Esophagus squamous epithelium (tissue), 5 donors: ENCODE results near the gene ZNF783. TPM values are rescaled to one million over a fixed set of nuclear protein-coding genes. Genes with fewer than 3 reads are reported as not detected.

ENCODE experiments used
- DNase-seq: peaks from one replicate; lab custom pipeline; 2025; lab: John Stamatoyannopoulos, UW
- H3K27ac ChIP-seq, 4 donors: fragments of 200-600 bp; sonication (generic); one replicate each; pipeline ENCODE4 v1.5.1; 2016 to 2019; ENCODE audit warnings: mild to moderate bottlenecking in 1 of 4
- H3K27me3 ChIP-seq, 4 donors: fragments of 200-600 bp; sonication (generic); 1 replicate in 3 of 4; 2 replicates in 1 of 4; pipeline versions ENCODE4 v1.5.1 to v1.6.0; 2017 to 2021; ENCODE audit warnings: antibody characterized with exemption in 1 of 4
- H3K36me3 ChIP-seq, 3 donors: fragments of 200-600 bp; sonication (generic); one replicate each; pipeline ENCODE4 v1.5.1; 2016 to 2019
- H3K4me1 ChIP-seq, 3 donors: fragments of 200-600 bp; sonication (generic); one replicate each; pipeline ENCODE4 v1.5.1; 2017 to 2019
- H3K4me3 ChIP-seq, 4 donors: fragments of 200-600 bp; sonication (generic); 1 replicate in 3 of 4; 2 replicates in 1 of 4; pipeline ENCODE4 v1.5.1; 2016 to 2019; ENCODE audit warnings: mild to moderate bottlenecking in 2 of 4, moderate library complexity in 1 of 4
- H3K9me3 ChIP-seq, 3 donors: fragments of 200-600 bp; sonication (generic); one replicate each; pipeline ENCODE4 v1.5.1; 2016 to 2019
- POLR2A ChIP-seq, 4 donors: fragments of 450-650 bp; IDR thresholded peaks; one replicate each; pipeline ENCODE4 v1.6.1; 2017; ENCODE audit warnings: antibody characterized with exemption in 4 of 4, mild to moderate bottlenecking in 4 of 4, moderate library complexity in 3 of 4
- WGBS, 2 donors: methylation state at CpG; one replicate each; pipeline ENCODE4 v1.1.5; 2018; 5-methylcytosine and 5-hydroxymethylcytosine counted together
- intact Hi-C: fragments of 100-400 bp; cut with DNase I; formaldehyde crosslinking; loops from one replicate; pipeline ENCODE4 v1.15.0; 2022
- total RNA-seq, 4 donors: library from RNA; depleted of rRNA; stranded (reverse); fragments of >200 nt; gene quantifications; one replicate each; pipeline ENCODE4 v1.1.0, GENCODE V29; 2016
- TF ChIP-seq, protein P1 (sequence below), 6 experiments: fragments of 450-650 bp in 4 of 6; fragments of 200-600 bp in 2 of 6; sonication (generic) in 2 of 6; IDR thresholded peaks; one replicate each; pipeline ENCODE4 v1.5.1; 2016 to 2019; ENCODE audit warnings: antibody characterized with exemption in 6 of 6, mild to moderate bottlenecking in 4 of 6, moderate library complexity in 4 of 6
- donor health status: DM: yes; HTN: yes; CAD: no.

ZNF783 gene
- total RNA-seq = 10 to 100 TPM in 1 of 4 donors, 1 to 10 TPM in 3; 3.1 to 15.6 (median 4.8) TPM

DNA sequence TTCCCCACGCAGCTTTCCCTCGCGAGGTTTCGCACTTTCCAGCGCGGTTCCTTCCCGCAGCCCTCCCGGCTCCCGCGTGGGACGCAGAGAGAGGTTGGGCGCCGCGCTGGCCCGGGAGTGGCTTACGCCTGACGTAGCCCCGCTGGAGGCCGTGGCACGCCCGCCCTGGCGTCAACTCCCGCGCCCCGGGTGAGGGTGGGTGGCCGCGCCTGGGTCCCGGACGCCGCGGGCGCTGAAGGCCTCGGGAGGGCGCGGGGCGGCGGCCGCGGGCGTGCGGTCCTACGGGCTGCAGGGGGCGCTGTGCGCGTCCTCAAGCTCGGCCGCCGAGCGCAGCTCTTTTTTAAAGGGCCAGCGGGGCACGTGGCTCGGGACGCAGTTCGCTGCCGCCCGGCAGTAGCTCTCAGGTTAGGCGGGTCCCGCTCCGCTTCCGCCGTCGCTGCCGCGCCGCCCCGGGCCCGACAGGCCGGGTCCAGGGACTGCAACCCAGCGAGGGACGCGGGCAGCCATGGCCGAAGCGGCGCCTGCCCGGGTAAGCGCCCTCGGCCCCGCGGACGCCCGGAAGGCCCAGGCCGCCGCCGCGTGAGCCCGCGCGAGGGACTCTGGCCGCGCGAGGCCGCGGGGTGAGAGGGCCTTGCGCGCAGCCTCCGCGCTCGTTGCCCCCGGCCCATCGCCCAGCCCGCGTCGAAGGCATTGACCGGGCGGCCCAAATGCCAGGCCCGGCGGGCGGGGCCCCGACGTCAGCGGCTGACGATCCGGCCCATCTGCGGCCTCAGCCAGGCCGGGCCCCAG is at the start of gene ZNF783:
Gene ZNF783 (plus strand): TSS at position 368 of the 789 bp plus-strand sequence. CDS start 138 bp downstream, at position 506.
- Histone ChIP-seq H3K4me3 (peak within 1 kb of the TSS; percentile 56 to 86 (median 63)), H3K27ac (peak within 1 kb of the TSS; percentile 86 to 97 (median 94)), H3K27me3 (no peaks in the 10 kb centered on the region), H3K4me1 (peaks cover 0 to 40% (median 11%) of the 10 kb centered on the region in 3 donors), H3K9me3 (no peaks in the 10 kb centered on the region), H3K36me3 (peaks cover 0 to 30% (median 8%) of the 10 kb centered on the region in 3 donors)
- intact Hi-C loops = no loop called here
- peak in 1 of 4 donors; percentile 31 for TF ChIP-seq POLR2A (IDR thresholded peaks at IDR 0.05)
- TF ChIP-seq, protein P1, sequence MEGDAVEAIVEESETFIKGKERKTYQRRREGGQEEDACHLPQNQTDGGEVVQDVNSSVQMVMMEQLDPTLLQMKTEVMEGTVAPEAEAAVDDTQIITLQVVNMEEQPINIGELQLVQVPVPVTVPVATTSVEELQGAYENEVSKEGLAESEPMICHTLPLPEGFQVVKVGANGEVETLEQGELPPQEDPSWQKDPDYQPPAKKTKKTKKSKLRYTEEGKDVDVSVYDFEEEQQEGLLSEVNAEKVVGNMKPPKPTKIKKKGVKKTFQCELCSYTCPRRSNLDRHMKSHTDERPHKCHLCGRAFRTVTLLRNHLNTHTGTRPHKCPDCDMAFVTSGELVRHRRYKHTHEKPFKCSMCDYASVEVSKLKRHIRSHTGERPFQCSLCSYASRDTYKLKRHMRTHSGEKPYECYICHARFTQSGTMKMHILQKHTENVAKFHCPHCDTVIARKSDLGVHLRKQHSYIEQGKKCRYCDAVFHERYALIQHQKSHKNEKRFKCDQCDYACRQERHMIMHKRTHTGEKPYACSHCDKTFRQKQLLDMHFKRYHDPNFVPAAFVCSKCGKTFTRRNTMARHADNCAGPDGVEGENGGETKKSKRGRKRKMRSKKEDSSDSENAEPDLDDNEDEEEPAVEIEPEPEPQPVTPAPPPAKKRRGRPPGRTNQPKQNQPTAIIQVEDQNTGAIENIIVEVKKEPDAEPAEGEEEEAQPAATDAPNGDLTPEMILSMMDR (IDR thresholded peaks at IDR 0.05) = peak; percentile 51 to 96 (median 92)
- WGBS, 2 donors = 0% methylated on average over 1 to 39 of the region's 115 CpGs
- DNase-seq = no peak

DNA sequence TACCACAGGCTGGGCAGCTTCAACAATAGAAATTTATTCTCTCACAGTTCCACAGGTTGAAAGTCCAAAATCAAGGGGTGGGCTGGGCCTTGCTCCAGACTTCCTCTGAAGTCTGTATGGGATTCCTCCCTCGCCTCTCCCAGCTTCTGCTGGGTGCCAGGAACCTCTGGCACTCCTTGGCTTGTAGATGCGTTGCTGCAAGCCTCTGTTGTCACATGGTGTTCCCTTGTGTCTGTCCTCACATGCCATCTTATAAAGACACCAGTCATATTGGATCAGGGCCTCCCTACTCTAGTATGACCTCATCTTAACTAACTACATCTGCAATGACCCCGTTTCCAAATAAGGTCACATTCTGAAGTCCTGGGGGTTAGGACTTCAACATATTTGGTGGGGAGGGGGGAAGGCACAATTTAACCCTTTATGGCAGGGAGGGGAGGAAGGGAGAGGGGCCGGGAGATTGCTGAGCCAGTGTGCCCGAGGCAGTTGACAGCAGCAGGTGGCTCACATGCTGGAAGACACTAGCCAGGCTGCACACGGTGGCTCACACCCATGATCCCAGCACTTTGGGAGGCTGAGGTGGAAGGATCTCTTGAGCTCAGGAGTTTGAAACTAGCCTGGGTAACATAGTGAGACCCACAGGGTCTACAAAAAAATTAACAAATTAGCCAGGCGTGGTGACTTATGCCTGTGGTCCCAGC is 47.8 kb upstream of the ZNF783 start:
- Histone ChIP-seq H3K27me3 (no peaks in the 10 kb centered on the region), H3K4me3 (no peak overlapping the region), H3K27ac (no peak overlapping the region), H3K4me1 (peaks cover 0 to 3% (median 0%) of the 10 kb centered on the region in 3 donors), H3K36me3 (peaks cover 26 to 100% (median 62%) of the 10 kb centered on the region in 3 donors), H3K9me3 (no peaks in the 10 kb centered on the region)
- DNase-seq = no peak
- intact Hi-C loops = no loop called here
- WGBS, 2 donors = 60 to 68% methylated on average over 6 of the region's 7 CpGs
- TF ChIP-seq POLR2A (IDR thresholded peaks at IDR 0.05) = no peak
- TF ChIP-seq, protein P1 (IDR thresholded peaks at IDR 0.05) = no peak

DNA sequence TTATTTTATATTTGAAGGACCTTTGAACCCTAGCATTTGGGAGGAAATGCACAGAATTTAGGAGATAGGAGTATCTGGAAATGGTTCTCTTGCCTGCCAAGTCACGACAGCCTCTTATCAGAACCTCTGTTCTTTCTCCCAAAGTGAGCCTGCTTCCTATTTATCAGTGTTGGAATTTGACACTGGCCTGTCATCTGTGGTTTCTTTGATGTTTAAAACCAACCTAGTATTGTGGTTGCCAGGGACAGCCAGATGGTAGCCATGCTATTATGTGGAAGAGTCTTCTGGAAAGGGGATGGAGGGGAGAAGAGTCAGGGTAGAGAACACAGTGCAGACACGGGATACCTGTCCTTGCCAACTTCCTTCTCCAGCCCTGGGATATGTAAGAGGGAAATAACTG is 45.6 kb upstream of the ZNF783 start:
- no peak for DNase-seq
- no peaks in the 10 kb centered on the region for H3K4me1 ChIP-seq
- no peak overlapping the region for H3K4me3 ChIP-seq
- intact Hi-C loops = no loop called here
- H3K27me3 ChIP-seq = no peaks in the 10 kb centered on the region
- H3K36me3 ChIP-seq = peaks cover 21 to 100% (median 64%) of the 10 kb centered on the region in 3 donors
- no peak overlapping the region for H3K27ac ChIP-seq
- WGBS, 2 donors = 83 to 92% methylated on average over 2 of the region's 2 CpGs
- no peaks in the 10 kb centered on the region for H3K9me3 ChIP-seq
- TF ChIP-seq, protein P1 (IDR thresholded peaks at IDR 0.05) = no peak
- no peak for TF ChIP-seq POLR2A (IDR thresholded peaks at IDR 0.05)

DNA sequence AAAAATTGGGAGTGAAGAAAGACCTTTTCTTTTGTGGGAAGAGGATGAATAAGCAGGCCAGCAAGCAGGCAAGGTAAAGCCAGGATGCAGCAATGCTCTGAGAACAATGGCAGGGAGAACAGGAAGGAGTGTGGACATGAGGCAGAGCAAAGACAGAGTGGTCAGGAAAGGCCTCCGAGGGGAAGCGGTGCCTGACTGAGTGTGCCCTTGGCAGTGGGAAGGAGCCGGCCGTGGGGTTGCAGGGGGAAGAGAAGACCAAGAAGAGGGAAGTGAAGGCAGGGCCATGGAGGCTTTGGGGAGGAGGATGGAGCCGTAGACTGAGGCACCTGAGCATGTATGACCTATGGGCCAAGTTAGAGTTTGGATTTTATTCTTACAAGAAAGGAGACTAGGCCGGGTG is 44.4 kb upstream of the ZNF783 start:
- intact Hi-C loops = no loop called here
- no peaks in the 10 kb centered on the region for H3K27me3 ChIP-seq
- no peaks in the 10 kb centered on the region for H3K4me1 ChIP-seq
- 83 to 86% methylated on average over 6 of the region's 6 CpGs for WGBS, 2 donors
- no peaks in the 10 kb centered on the region for H3K9me3 ChIP-seq
- DNase-seq = no peak
- peaks cover 21 to 100% (median 71%) of the 10 kb centered on the region in 3 donors for H3K36me3 ChIP-seq
- no peak for TF ChIP-seq POLR2A (IDR thresholded peaks at IDR 0.05)
- TF ChIP-seq, protein P1 (IDR thresholded peaks at IDR 0.05) = no peak
- H3K4me3 ChIP-seq = no peak overlapping the region
- no peak overlapping the region for H3K27ac ChIP-seq
